Left lung (tissue), 10 donors: ENCODE results near the gene NUMB. TPM values are rescaled to one million over a fixed set of nuclear protein-coding genes. Genes with fewer than 3 reads are reported as not detected.

ENCODE experiments used
- ATAC-seq: fragments of 200-7000 bp; cut with Tn5 transposase; one replicate; pipeline ENCODE4 v1.9.1; 2020; ENCODE audit warnings: moderate library complexity
- DNase-seq, 4 donors: peaks; one replicate each; pipeline ENCODE4 v3.0.0-alpha.2; 2013 to 2020
- H3K27ac ChIP-seq, 2 donors: fragments of 200-600 bp; sonication (generic) in 1 of 2; one replicate each; pipeline versions ENCODE4 v1.5.0 to v1.8.0; 2020 to 2021
- H3K27me3 ChIP-seq, 2 donors: fragments of 200-600 bp; sonication (generic) in 1 of 2; one replicate each; pipeline versions ENCODE4 v1.5.0 to v1.8.0; 2020 to 2021
- H3K36me3 ChIP-seq, 2 donors: fragments of 200-600 bp; sonication (generic) in 1 of 2; one replicate each; pipeline versions ENCODE4 v1.5.0 to v1.8.0; 2020 to 2021
- H3K4me1 ChIP-seq, 2 donors: fragments of 200-600 bp; one replicate each; pipeline ENCODE4 v1.8.0; 2021
- H3K4me3 ChIP-seq, 2 donors: fragments of 200-600 bp; sonication (generic) in 1 of 2; one replicate each; pipeline versions ENCODE4 v1.5.0 to v1.8.0; 2020 to 2021; ENCODE audit warnings: mild to moderate bottlenecking in 1 of 2
- H3K9me3 ChIP-seq, 2 donors: fragments of 200-600 bp; sonication (generic) in 1 of 2; one replicate each; pipeline versions ENCODE4 v1.5.0 to v1.8.0; 2020 to 2021
- CTCF ChIP-seq, 2 donors: fragments of 200-600 bp; sonication (generic) in 1 of 2; IDR thresholded peaks; one replicate each; pipeline versions ENCODE4 v1.5.0 to v1.8.0; 2021; ENCODE audit warnings: antibody characterized with exemption in 2 of 2
- intact Hi-C, 2 donors: fragments of 100-400 bp; cut with DNase I; formaldehyde crosslinking; loops; one replicate each; pipeline versions ENCODE4 v1.11.2 to v1.14.2; 2022
- polyA plus RNA-seq, 6 donors: library from polyadenylated mRNA; unstranded; fragments of 120-200 nt; gene quantifications; one replicate each; pipeline ENCODE4 v1.2.1, GENCODE V29; 2013; ENCODE audit not compliant: insufficient read length in 6 of 6
- total RNA-seq, 2 donors: library from RNA; stranded (reverse); fragmentation: NEBNext Ultra II Directional; extraction: Animal tissue kit (Norgen Biotek cat#: 25700); gene quantifications; one replicate each; pipeline ENCODE4 v1.2.1, GENCODE V29; 2021
- donor health status: DM: no; HTN: yes; CAD: no.
- donor health status: DM: no; HTN: no; CAD: no.

Gene NUMB
- total and polyA plus RNA-seq, 8 donors = 91.0 to 121 (median 105) TPM

- peaks cover 1 to 26% of the 10 kb centered on the region in 2 donors for H3K4me1 ChIP-seq
- ATAC-seq (peak; percentile 90), DNase-seq (peak in 2 of 4 donors; percentile 54 to 71)
- TF ChIP-seq CTCF (IDR thresholded peaks at IDR 0.05) = peak; percentile 44 to 75
- no peak overlapping the region for H3K27ac ChIP-seq
- no peaks in the 10 kb centered on the region for H3K36me3 ChIP-seq
- no peaks in the 10 kb centered on the region for H3K27me3 ChIP-seq
- no peaks in the 10 kb centered on the region for H3K9me3 ChIP-seq
- intact Hi-C loops = loop anchor here in 1 of 2 donors (5.0 to 10.0 kb wide), 2 partner anchors 175 to 298 kb away; no protein-coding TSS in a partner anchor
- H3K4me3 ChIP-seq = no peak overlapping the region
Measured at GRCh38 chr14:73472185-73473114, 14.1 kb upstream of the NUMB start.

GRCh38 chr14:73471582-73472184 lies 13.3 kb upstream of the NUMB start:
- DNase-seq (no peak), ATAC-seq (no peak)
- intact Hi-C loops = loop anchor here in 1 of 2 donors (5.0 to 10.0 kb wide), 2 partner anchors 174 to 297 kb away; no protein-coding TSS in a partner anchor
- Histone ChIP-seq H3K27ac (no peak overlapping the region), H3K9me3 (no peaks in the 10 kb centered on the region), H3K36me3 (no peaks in the 10 kb centered on the region), H3K27me3 (no peaks in the 10 kb centered on the region), H3K4me1 (peaks cover 6 to 30% of the 10 kb centered on the region in 2 donors), H3K4me3 (no peak overlapping the region)
- TF ChIP-seq CTCF (IDR thresholded peaks at IDR 0.05) = no peak

- no peak overlapping the region for H3K4me3 ChIP-seq
- H3K4me1 ChIP-seq = peaks cover 8 to 58% of the 10 kb centered on the region in 2 donors
- no peaks in the 10 kb centered on the region for H3K36me3 ChIP-seq
- DNase-seq (no peak), ATAC-seq (no peak)
- H3K27ac ChIP-seq = peak overlapping the region in 1 of 2 donors; percentile 91
- intact Hi-C loops = no loop called here
- no peak for TF ChIP-seq CTCF (IDR thresholded peaks at IDR 0.05)
- no peaks in the 10 kb centered on the region for H3K27me3 ChIP-seq
- H3K9me3 ChIP-seq = no peaks in the 10 kb centered on the region
Measured at GRCh38 chr14:73468828-73469375, 10.6 kb upstream of the NUMB start.

- intact Hi-C loops = no loop called here
- TF ChIP-seq CTCF (IDR thresholded peaks at IDR 0.05) = no peak
- Histone ChIP-seq H3K27ac (peak overlapping the region in 1 of 2 donors; percentile 91), H3K4me1 (peaks cover 12 to 69% of the 10 kb centered on the region in 2 donors), H3K9me3 (no peaks in the 10 kb centered on the region), H3K27me3 (no peaks in the 10 kb centered on the region), H3K4me3 (no peak overlapping the region), H3K36me3 (no peaks in the 10 kb centered on the region)
- ATAC-seq = no peak
- DNase-seq = no peak
Measured at GRCh38 chr14:73467800-73468199, 9.5 kb upstream of the NUMB start.

- H3K4me1 ChIP-seq = peaks cover 12 to 73% of the 10 kb centered on the region in 2 donors
Measured at GRCh38 chr14:73467377-73467776, 9.0 kb upstream of the NUMB start.

More at GRCh38 chr14:73467377-73467776, 9.0 kb upstream of the NUMB start:
- Histone ChIP-seq H3K4me3 (no peak overlapping the region), H3K36me3 (no peaks in the 10 kb centered on the region), H3K9me3 (no peaks in the 10 kb centered on the region), H3K27me3 (no peaks in the 10 kb centered on the region), H3K27ac (peak overlapping the region in 1 of 2 donors; percentile 91)
- ATAC-seq = no peak
- intact Hi-C loops = no loop called here
- peak in 2 of 4 donors; percentile 54 to 90 for DNase-seq
- TF ChIP-seq CTCF (IDR thresholded peaks at IDR 0.05) = no peak
